PC-3 (cell line): ENCODE measurements around the gene TFEB. TPM values are rescaled to one million over a fixed set of nuclear protein-coding genes. Genes with fewer than 3 reads are reported as not detected.

Source experiments
- ATAC-seq: fragments of 200-7000 bp; cut with Tn5 transposase; 2 replicates; pipeline ENCODE4 v1.9.1; 2020; ENCODE audit warnings: mild to moderate bottlenecking, moderate library complexity
- BruUV-seq: library from RNA; stranded (reverse); fragments of 400-500 nt; replicated peaks from 2 replicates; lab custom pipeline; 2021; lab: Mats Ljungman, UMichigan
- CTCF ChIA-PET: fragments of 300-600 bp; sonication (Branson Sonifier 250); formaldehyde crosslinking; loops from one replicate; lab custom pipeline; 2022; ENCODE audit warnings: antibody characterized with exemption; lab: Charles Lee
- POLR2A ChIA-PET: fragments of 300-600 bp; sonication (Branson Sonifier 250); formaldehyde crosslinking; loops from one replicate; lab custom pipeline; 2022; ENCODE audit warnings: antibody characterized with exemption; ENCODE audit not compliant: unreplicated experiment; lab: Charles Lee
- DNase-seq: peaks from one replicate; pipeline ENCODE4 v3.0.0-alpha.2; 2015
- H2AFZ ChIP-seq: fragments of 300-600 bp; sonication (generic); 2 replicates; pipeline ENCODE4 v1.6.0; 2016; ENCODE audit warnings: antibody characterized with exemption, low read length
- H3F3A ChIP-seq: fragments of 300-600 bp; sonication (generic); one replicate; pipeline ENCODE4 v1.6.0; 2017; ENCODE audit warnings: antibody characterized with exemption, low read length, control low read depth, mild to moderate bottlenecking; ENCODE audit not compliant: unreplicated experiment
- H3K27ac ChIP-seq: fragments of 300-600 bp; sonication (generic); 2 replicates; pipeline ENCODE4 v1.5.1; 2016; ENCODE audit warnings: mild to moderate bottlenecking, low read length
- H3K27me3 ChIP-seq: fragments of 300-600 bp; sonication (generic); 2 replicates; pipeline ENCODE4 v1.6.1; 2016; ENCODE audit warnings: low read length, mixed read lengths
- H3K36me3 ChIP-seq: fragments of 300-600 bp; sonication (generic); 2 replicates; pipeline ENCODE4 v1.6.1; 2016; ENCODE audit warnings: low read depth, mixed run types, low read length, mixed read lengths
- H3K4me1 ChIP-seq: fragments of 300-600 bp; sonication (generic); 2 replicates; pipeline ENCODE4 v1.5.1; 2016; ENCODE audit warnings: low read length; ENCODE audit not compliant: insufficient read depth
- H3K4me2 ChIP-seq: fragments of 300-600 bp; sonication (generic); 2 replicates; pipeline ENCODE4 v1.6.0; 2016; ENCODE audit warnings: low read length
- H3K4me3 ChIP-seq: fragments of 300-600 bp; sonication (generic); 2 replicates; pipeline ENCODE4 v1.5.1; 2016; ENCODE audit warnings: mild to moderate bottlenecking, low read length, mixed read lengths
- H3K79me2 ChIP-seq: fragments of 300-600 bp; sonication (generic); 2 replicates; pipeline ENCODE4 v1.6.1; 2017; ENCODE audit warnings: low read length, mixed read lengths
- H3K9ac ChIP-seq: fragments of 300-600 bp; sonication (generic); 2 replicates; pipeline ENCODE4 v1.6.0; 2016; ENCODE audit warnings: mild to moderate bottlenecking, low read length
- H3K9me2 ChIP-seq: fragments of 300-600 bp; sonication (generic); replicated peaks from 2 replicates; pipeline ENCODE4 v1.6.1; 2016; ENCODE audit warnings: mixed run types, low read length, mixed read lengths
- H3K9me3 ChIP-seq: fragments of 300-600 bp; sonication (generic); 2 replicates; pipeline ENCODE4 v1.6.1; 2016; ENCODE audit warnings: low read length, mixed read lengths
- H4K20me1 ChIP-seq: fragments of 300-600 bp; sonication (generic); 2 replicates; pipeline ENCODE4 v1.6.1; 2016; ENCODE audit warnings: low read length, mixed read lengths
- CTCF ChIP-seq: fragments of 300-600 bp; sonication (generic); conservative IDR thresholded peaks from 2 replicates; pipeline ENCODE4 v1.5.1; 2017; ENCODE audit warnings: antibody characterized with exemption, low read depth, mild to moderate bottlenecking, low read length
- EZH2 ChIP-seq: fragments of 300-600 bp; sonication (generic); IDR thresholded peaks from one replicate; pipeline ENCODE4 v1.6.1; 2017; ENCODE audit warnings: antibody characterized with exemption, mild to moderate bottlenecking, low read length; ENCODE audit not compliant: unreplicated experiment
- EZH2phosphoT487 ChIP-seq: fragments of 300-600 bp; sonication (generic); IDR thresholded peaks from 2 replicates; pipeline ENCODE4 v1.6.1; 2018; ENCODE audit warnings: mild to moderate bottlenecking, antibody characterized with exemption, low read length, borderline replicate concordance
- intact Hi-C: fragments of 100-400 bp; cut with micrococcal nuclease; formaldehyde crosslinking; loops from 2 replicates; pipeline ENCODE4 v1.9.0; 2023
- total RNA-seq: library from RNA; depleted of rRNA; stranded (reverse); fragments of >200 nt; gene quantifications from 2 replicates; pipeline ENCODE4 v1.2.3, GENCODE V29; 2014

TFEB gene
- total RNA-seq, 1 experiment from 2014 or later: 4.2 TPM

DNA sequence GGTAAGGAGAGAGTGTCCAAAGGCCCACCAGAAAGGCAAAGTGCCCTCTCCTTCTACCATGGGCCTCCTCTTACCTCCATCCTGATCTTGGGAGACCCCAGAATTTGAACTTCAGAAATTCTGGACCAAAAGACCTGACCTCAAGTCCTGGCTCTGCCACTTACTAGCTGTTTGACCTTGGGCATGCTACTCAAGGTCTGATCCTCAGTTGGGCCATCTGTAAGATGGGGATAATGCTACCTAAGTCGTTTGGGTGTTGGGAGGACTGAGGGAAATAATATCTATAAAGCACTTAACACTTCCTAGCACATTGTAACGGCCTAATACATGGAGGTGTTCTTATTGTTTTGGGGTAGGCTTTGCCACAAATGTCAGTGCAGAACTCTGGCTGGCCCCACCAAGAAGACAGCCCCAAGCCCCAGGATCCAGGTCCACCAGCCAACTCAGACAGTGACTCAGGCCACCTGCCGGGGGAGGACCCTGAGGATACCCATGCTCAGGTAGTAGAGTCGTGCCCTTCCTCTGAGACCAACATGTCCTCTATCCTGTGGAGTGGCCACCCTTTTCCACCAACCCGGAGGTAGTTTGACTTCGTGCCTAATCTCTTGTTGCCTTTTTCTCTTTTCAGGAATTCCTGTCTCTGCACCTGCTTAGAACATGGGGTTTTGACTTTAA lies 47.8 kb upstream of the TFEB start:
- intact Hi-C loops: loop anchor here (10.0 kb wide), 1 partner anchor 442 kb away; no protein-coding TSS in a partner anchor
- POLR2A ChIA-PET: no interaction called here
- ATAC-seq: no peak

GRCh38 chr6:41781366-41781730 lies 45.9 kb upstream of the TFEB start:
- no peak overlapping the region for H3K27ac ChIP-seq
- peak overlapping the region; percentile 93 for H3K4me3 ChIP-seq
- peaks cover 6% of the 10 kb centered on the region; the same call in 1 of the 2 replicates for H3K79me2 ChIP-seq
- H3K4me1 ChIP-seq: peaks cover 22% of the 10 kb centered on the region
- peak overlapping the region; percentile 99 for H2AFZ ChIP-seq
- BruUV-seq: TSS peak; percentile 36
- no peaks in the 10 kb centered on the region for H3K36me3 ChIP-seq
- no peak overlapping the region for H3K9ac ChIP-seq
- ChIA-PET CTCF (no interaction called here), POLR2A (interaction anchor here (0.5 kb wide), 1 partner anchor 145 kb away, joined by 3 read pairs; no protein-coding TSS in a partner anchor)
- intact Hi-C loops: loop anchor here (10.0 kb wide), 1 partner anchor 443 kb away; no protein-coding TSS in a partner anchor
- DNase-seq (peak; percentile 33), ATAC-seq (peak; percentile 30)
- no peaks in the 10 kb centered on the region for H4K20me1 ChIP-seq
- no peaks in the 10 kb centered on the region for H3K9me3 ChIP-seq
- H3K4me2 ChIP-seq: peak overlapping the region; percentile 99
- no peaks in the 10 kb centered on the region for H3K27me3 ChIP-seq
- no peaks in the 10 kb centered on the region for H3F3A ChIP-seq
- no peaks in the 10 kb centered on the region for H3K9me2 ChIP-seq
- TF ChIP-seq EZH2phosphoT487: no peak
- TF ChIP-seq EZH2: no peak
- no peak for TF ChIP-seq CTCF

More for the DNA sequence above, 47.8 kb upstream of the TFEB start:
- CTCF ChIA-PET: interaction anchor here (0.5 kb wide), 1 partner anchor 52 kb away, joined by 3 read pairs; no protein-coding TSS in a partner anchor
- no peaks in the 10 kb centered on the region for H3K9me3 ChIP-seq
- no peaks in the 10 kb centered on the region for H4K20me1 ChIP-seq
- no peaks in the 10 kb centered on the region for H3K27me3 ChIP-seq
- no peak overlapping the region for H3K4me2 ChIP-seq
- no TSS peak for BruUV-seq
- peaks cover 22% of the 10 kb centered on the region for H3K4me1 ChIP-seq
- H2AFZ ChIP-seq: no peak overlapping the region
- H3F3A ChIP-seq: no peaks in the 10 kb centered on the region
- H3K9me2 ChIP-seq: no peaks in the 10 kb centered on the region
- DNase-seq: no peak
- H3K9ac ChIP-seq: no peak overlapping the region
- H3K79me2 ChIP-seq: peaks cover 12% of the 10 kb centered on the region
- no peaks in the 10 kb centered on the region for H3K36me3 ChIP-seq
- no peak overlapping the region for H3K4me3 ChIP-seq
- TF ChIP-seq CTCF: no peak
- no peak for TF ChIP-seq EZH2phosphoT487
- TF ChIP-seq EZH2: no peak
- H3K27ac ChIP-seq: no peak overlapping the region
